ENCODE results near the gene SRRM3.
"Not testable (repeated sequence)": the region's sequence is repeated elsewhere in the genome, so short reads cannot be mapped to it uniquely, and the experiment has no call there.

SRRM3 gene

DNA sequence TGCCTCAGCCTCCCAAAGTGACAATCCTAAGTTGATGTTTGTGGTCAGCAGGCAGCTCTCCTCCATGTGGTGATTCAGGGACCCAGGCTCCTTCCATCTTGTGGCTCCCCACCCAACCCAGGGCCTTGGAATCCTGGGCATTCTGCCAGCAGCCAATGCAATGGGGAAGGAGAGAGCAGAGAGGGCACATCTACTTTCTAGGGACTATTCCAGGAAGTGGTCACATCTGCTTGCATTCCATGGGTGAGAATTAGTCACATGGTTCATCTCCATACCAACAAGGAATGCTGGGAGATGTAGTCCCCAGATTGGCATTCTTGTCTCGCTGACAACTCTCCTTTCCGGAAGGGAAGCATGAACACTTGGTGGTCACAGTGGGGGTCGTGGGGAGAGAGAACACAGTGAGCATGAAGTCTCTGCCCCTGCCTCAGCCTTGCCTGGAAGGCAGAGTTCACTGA, 9.9 kb upstream of the SRRM3 start:
- DNase-seq = peak; percentile 16

DNA sequence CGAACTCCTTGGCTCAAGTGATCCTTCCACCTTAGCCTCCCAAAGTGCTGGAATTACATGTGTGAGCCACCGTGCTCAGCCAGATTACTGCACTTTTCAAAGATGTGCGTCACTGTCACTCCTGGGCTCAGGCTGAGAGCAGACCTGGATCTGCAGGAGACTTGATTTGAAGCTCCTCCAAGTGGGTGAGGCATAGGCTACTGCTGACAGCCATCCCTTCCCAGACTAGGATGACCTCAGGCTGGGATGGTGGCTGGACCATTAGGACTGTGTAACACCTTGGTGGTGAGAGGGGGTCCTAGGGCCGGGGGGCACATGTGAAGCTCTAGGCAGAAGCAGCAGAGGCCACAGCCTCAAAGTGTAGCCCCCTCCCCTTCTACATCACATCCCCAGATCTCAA, 8.2 kb upstream of the SRRM3 start:
- DNase-seq = no peak

DNA sequence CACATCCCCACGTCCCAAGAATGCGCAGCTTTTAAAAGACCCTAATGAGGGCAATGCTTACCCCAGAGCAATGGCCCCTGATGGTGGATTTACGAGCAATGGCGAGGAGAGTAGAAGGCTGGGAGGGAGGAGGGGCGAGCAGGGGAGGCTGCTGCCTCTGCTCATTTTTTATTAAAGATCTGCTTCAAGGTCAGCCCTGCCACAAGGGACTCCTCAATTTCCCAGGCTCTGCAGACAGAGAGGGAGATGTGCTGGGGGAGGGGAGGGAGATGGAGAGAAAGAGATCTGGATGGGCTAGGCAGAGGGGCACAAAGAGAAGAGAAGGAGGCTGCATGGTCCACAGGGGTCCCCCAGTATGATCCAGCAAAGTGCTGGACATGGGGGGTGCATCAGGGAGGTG, 7.8 kb upstream of the SRRM3 start:
- no peak for DNase-seq

DNA sequence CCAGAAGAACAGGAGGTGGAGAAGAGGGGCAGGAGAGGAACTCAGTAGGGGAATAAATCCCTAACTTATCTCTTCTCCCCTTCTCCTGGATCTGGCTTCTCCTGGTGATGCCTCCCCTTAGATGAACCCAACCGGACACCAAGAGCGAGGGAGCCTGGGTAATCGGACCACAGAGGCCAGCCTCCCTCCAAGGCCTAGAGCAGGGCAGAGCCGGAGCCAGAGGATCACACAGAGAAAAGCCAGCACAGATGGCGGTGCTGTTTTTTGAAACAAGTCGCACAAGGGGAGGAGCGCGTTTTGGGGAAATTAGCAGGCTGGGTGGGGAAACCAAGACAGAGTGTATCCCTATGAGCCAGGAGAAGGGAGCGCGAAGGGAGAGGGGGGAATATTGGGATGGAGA, 4.9 kb upstream of the SRRM3 start:
- DNase-seq = no peak

DNA sequence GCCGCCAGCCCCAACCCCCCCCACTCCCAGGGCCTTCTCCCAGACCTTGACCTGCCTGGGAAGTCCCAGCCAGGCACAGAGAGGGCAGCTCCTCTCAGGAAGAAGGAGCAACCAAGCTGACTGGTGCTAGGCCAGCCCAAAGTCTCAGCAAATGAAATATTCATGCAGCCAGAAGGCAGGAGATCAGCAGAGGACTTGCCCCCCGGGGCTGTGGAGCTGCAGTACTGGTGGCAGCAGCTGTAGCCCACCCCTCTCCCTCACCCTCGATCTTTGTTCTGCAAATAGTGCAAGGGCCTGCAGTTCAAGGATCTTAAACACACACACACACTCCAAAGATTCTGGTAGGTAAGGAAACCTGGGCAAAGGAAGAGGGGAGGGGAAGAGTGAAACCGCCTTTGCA, 3.5 kb upstream of the SRRM3 start:
- DNase-seq = no peak

DNA sequence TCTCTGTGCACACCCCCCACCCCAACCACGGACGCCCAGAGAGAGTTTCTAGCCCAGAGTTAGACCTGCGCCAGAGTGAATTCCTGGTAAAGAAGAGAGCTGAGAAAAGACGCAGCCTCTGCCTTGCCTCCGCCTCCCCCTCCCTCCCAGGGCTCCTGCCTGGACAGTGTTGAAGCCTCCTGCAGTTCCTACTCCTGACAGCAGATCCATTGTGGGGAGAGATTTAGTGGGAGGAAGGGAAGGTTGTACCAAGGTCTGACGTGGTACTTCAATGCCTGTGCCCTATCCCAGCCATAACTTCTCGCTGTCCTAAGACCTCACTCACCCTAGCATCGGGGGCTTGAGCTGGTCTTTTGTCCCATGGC, 952 bp downstream of the SRRM3 start:
- no peak for DNase-seq

DNA sequence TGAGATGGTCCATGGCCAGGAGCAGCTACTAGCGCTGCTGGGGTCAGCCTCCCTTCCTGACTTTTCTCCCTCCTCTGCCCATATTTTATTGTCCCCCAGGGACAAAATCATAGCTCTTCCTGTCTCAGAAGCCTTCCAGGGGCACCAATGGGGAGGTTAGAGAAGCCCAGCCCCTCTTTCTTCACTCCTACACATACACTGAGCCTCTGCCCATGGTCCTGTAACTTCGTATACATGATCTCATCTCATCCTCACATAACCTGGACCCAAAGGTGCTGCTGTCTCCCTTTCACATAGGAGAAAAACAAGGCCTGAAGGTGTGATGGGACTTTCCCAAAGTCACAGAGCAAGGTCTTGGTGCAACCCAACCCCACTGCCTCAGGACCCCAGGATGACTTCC, 2.5 kb downstream of the SRRM3 start:
- no peak for DNase-seq

DNA sequence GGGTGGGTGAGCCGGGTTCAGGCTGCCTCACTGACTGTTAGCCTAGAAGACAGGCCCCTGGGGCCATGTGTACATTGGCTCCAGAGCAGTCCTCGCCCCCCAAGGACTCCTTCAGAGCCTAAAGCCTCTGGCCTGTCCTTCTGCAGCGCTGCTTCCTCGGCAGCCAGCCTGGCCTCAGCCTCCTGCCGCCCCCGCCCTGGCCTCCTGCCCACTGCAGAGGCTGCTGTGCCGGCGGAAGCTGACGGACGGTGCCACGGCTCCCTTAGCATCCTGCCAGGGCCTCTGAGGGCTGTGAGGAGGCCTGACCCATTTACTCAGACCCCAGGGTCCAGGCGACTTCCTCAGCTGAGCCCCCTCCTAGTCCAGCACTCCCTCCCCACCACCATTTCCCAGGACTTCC, 4.9 kb downstream of the SRRM3 start:
- no peak for DNase-seq

DNA sequence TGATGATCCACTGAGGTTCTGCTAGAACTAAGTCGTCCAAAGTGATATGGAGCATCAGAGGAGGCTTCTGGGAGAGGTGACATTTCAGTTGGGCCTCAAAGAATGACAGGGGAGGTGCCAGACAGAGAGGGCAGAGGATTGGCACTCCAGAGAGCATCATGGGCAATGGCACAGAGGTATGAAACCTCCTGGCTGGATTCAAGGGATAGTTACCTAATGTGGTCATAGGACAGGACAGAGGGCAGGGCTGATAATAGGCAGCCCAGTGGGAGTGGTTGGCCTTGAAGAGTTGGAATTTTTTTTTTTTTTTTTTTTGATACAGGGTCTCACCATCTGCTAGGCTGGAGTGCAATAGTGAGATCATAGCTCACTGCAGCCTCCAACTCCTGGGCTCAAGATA, 7.6 kb downstream of the SRRM3 start:
- no peak for DNase-seq

DNA sequence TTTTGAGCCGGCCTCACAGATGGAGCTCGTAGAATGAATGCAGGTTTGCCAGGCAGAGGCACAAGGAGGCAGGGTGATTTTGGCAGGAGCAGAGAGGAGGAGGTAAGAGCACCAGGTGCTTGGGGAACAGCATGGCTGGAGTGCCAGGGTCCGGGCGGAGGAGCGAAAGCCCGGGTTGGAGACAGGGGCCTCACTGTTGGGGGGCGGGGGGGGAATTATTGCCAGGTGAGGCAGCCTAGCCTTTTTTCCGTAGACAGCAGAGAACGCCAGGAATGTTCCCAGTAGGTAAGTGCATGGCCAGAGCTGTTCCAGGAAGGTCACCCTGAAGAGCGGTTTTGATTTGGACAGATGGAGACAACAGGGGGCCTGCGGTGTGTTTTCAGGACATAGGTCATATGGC, 9.5 kb downstream of the SRRM3 start:
- DNase-seq = no peak

DNA sequence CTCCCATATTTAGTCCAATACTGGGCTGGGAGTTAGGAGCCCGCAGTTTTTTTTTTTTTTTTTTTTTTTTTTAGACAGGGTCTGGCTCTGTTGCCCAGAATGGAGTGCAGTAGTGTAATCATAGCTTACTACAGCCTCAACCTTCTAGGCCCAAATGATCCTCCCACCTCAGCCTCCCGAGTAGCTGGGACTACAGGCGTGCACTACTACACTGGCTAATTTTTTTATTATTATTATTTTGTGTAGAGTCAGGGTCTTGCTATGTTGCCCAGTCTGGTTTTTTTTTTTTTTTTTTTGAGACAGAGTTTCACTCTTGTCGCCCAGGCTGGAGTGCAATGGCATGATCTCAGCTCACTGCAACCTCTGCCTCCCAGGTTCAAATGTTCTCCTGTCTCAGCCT, 13.7 kb downstream of the SRRM3 start:
- not testable (repeated sequence) for DNase-seq

DNA sequence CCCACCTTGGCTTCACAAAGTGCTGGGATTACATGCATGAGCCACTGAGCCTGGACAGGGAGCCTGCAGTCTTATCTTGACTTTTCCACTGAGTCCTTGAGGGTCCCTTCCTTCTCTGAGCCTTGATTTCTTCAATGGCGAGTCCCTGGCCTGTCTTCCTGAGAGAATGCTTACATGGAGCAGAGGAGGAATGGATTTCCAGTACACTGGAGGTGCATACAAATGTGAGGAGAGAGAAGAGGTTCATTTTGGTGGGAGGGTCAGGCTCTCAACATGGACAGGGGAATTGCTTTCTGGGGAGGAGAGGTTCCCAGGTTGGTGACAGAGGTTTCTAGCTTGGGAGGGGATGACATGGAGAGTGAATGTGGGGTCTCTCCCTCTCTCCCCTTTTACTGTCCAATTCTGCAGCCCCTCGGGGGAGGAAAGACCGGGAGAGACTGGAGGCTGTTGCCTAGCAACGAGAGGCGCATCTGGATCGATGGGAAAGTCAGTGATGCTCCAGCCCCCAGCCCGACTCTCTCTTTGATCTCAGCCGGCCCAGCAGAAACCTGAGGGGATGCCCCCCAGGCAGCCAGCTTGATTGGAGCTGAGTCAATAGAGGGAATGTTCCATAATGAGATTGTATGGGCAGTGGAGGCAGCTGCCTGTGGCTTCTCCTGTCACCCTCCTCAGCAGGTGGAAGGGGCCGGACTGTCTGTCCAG, 14.8 kb downstream of the SRRM3 start:
- no peak for DNase-seq

DNA sequence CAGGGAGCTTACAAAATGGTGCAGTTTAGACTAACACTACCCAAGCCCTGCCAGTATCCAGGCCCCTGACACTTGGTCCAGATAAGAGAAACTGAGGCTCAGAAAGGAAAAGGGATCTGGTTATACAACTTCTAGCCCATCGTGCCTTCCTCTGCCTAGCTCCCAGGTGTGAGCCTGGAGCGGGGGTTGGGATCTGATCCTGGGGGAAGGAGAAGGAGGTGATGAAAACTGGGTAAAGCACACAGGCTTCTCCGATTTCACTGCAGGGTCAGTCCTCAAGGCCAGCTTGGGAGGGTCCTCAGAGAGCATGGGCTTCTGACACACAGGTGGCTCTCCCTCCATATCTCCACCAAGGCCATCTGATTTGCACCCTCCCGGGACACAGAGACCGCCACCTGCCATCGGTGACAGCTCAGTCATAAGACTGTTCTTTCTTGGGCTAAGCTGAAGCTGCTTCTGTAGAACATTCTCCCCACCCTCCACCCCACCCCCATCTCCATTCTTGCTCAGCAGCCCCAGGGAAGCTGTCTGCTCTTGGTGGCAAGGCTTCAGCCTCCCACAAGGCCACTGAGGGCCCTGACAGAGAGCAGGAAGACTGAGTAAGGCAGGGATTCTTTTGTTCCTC, 16.4 kb downstream of the SRRM3 start:
- DNase-seq = no peak

DNA sequence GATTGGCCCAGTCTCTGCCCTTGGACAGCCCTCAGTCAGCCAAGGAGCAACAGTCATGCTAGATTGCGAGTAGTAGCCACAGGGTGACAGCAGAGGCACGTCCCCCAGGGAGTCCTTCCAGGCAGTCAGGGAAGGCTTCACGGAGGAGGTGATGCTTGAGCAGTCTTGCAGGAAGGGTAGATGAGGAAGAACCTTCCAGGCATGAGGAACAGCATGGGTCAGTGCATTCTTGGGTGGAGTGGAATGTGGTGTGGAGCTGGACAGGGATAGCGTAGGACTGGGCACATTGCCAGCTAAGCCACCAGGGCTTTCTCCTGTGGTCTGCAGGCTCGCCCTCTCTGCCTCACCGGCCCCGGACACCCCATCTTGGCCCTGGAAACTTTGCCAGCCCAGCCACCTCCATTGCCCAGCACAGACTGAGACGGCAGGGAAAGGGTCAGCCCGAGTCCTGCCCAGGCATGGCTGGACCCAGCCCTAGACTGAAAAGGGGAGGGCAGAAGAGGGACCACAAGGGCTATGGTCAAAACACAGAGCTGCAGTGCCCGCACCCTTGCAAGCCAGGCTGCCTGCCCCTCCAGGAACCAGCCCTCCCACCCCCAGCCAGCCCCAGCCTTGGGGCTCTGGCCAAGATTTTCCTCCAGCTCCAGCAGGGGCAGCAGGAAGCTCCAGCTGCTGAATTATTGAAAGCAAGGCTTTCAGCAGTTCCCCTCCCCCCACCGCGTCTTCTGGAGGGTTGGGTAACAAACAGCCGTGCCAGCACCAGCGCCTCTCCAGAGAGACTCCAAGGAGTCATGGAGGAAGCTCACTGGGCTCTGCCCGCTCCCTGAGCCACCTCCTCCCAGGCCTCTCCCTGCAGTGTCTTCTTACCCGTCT, 18.7 kb downstream of the SRRM3 start:
- no peak for DNase-seq

DNA sequence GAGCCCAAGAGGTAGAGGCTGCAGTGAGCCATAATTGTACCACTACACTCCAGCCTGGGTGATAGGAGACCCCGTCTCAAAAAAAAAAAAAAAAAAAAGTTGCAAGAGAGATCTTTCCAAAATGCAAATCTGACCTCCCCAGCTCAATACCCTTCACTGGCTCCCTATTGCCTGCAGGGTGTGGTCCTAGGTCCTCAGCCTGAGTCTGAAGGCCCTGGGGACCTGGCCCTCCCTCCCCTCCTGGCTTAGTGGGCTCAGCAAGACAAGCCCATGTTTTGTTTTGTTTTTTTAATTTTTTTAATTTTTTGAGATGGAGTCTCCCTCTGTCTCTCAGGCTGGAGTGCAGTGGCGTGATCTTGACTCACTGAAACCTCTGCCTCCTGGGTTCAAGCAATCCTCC, 20.6 kb downstream of the SRRM3 start:
- DNase-seq = no peak

DNA sequence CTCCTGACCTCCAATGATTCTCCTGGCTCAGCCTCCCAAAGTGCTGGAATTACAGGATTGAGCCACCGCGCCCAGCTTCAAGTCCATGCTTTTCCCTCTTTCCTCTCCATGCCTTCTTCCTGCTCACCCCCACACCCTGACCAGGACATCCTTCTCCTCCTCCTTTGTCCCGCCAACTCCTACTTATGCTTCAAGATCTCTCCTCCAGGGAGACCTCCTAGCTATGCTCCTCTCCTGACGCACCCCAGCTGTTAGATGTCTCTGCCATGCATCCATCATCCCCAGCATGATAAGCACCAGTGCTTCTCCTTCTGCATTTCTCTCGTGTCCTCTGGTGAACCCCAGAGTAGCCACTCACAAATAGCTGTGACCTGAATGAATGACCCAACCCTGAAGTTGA, 21.1 kb downstream of the SRRM3 start:
- no peak for DNase-seq

DNA sequence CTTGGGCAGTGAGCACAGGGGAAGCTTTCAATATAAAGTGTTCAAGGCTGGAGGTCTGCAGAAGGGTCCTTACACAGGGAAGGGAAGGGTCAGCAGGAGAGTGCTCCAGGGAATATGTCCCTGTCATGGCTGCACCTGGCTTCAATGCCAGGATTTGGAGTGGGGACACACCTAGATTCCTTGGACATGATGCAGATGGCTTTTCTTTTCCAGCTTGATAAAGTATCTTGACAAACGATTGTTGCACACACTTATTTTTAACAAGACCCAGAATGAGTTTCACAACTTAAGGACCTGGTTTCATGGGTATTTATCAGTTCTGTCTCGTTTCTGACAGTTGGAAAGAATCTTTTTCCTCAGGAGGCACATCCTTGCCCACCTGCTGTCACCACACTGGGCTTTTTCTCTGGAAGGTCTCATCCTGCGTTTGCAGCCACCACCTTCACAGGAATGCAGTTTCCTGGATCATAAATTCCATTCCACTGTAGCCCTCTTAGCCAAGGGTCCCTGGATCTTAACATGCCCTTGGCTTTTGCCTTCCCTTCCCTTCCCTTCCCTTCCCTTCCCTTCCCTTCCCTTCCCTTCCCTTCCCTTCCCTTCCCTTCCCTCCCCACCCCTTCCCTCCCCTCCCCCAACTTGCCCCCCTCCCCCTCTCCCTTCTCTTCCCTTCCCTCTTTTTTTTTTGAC, 21.7 kb downstream of the SRRM3 start:
- no peak for DNase-seq

DNA sequence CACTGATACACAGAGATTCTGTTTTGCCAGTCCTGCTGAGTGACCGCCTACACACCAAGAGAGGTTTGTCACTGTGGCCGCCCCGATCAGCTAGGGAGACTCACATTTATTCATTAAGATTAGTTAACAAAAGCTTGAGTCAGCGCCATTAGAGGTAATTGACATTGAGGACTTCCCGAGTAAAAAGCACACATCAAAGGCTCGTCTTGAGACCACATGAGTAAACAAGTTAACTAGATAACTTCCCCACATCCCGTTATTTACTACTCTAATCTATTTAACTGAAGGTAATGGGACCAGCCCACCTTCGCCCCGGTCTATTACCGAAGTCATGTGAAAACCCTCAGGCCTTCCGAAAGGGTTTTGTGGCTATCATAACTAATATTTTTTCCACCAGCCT, 23.0 kb downstream of the SRRM3 start:
- DNase-seq = no peak

DNA sequence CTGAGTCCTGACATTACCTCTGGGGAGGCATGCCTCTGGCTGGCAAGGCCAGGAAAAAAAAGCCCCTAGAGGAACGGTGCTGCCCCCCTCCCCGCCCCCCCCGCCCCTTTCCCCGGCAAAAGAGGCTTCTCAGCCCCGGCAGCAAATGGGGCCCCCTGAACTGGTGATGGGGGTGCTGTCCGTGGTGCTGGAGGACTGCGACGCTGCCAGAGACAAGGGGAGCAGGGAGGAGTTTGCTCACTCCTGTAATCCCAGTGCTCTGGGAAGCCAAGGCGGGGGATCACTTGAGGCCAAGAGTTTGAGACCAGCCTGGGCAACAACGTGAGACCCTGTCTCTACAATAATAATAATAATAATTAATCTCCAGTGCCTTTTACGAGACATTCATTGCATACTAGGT, 23.7 kb downstream of the SRRM3 start:
- no peak for DNase-seq

DNA sequence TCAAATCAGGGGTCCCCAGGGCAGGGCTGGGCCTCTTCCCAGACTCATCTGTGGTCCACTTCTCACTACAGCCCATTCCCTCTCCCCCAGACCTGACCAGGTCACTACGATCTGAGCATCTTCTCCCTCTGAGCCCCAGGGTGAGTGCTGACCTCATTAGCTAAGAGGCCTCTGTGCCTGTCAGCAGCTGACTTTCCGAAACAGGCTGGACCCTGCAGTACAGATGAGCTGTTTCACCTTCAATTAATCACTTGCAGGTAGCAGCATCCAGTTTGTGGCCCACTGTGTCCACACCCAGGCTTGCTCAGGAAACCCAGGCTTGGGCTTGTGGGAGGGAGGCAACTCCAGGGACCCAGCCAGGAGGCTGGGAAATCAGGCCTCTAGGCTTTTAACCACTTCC, 24.3 kb downstream of the SRRM3 start:
- DNase-seq = no peak

DNA sequence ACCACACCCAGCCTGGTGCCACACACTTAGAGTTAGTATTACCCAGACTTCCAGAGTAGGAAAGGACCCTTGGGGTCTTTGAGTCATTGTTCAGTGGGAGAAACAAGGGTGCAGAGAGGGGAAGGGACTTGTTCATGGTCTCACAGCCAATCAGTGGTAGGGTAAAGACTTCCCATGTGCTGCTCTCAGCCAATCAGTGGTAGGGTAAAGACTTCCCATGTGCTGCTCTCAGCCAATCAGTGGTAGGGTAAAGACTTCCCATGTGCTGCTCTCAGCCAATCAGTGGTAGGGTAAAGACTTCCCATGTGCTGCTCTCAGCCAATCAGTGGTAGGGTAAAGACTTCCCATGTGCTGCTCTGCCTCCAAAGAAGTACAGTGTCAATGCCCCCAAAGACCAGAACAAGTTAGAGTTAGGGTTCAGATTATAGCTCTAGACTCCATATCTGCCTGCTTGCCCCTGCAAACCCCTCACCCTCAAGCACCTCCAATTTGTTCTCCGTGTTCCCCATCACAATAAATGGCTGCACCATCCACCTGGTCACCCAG, 25.3 kb downstream of the SRRM3 start:
- DNase-seq = not testable (repeated sequence)

DNA sequence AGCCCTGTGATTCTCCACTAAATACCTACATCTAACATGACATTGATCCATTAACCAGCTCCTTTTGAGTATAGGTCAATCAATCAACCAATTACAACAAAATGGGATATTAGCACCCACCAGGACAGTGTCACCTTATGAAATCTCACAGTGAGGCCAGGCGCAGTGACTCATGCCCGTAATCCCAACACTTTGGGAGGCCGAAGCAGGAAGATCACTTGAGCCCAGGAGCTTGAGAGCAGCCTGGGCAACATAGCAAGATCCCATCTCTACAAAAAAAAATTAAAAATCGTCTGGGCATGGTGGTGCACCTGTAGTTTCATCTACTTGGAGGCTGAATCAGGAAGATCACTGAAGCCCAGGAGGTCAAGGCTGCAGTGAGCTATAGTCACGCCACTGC, 28.5 kb downstream of the SRRM3 start:
- DNase-seq = no peak

DNA sequence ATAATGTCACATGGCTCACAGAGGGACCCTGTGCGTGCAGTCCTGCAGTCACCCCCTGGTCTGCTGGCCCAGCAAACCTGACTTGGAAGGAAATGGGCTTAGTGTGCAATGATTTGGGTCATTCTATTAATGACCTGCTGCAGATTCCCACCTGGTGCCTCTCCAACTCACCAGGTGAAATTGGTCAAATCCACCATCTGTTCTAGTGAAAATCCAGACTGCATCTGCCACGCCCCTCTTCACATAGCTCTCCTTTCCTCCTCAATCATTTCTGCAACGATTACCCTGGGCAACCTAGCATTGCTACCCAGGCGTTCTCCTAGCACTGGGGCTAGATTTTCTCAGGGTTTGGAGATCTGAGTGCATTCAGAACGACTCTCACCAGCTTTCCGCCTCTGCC, 29.4 kb downstream of the SRRM3 start:
- no peak for DNase-seq

Data from NCI-H774 (cell line).